Measurements from ENCODE around the gene GJC1. TPM values are rescaled to one million over a fixed set of nuclear protein-coding genes. Genes with fewer than 3 reads are reported as not detected.
"Not testable (repeated sequence)": the region's sequence is repeated elsewhere in the genome, so short reads cannot be mapped to it uniquely, and the experiment has no call there.

The GJC1 gene
- total and polyA plus RNA-seq, 11 donors = 14.2 to 60.8 (median 24.9) TPM

- ATAC-seq (peak in 2 of 4 donors; percentile 4 to 53), DNase-seq (peak in 1 of 5 donors; percentile 33)
- Histone ChIP-seq H3K4me1 (peaks cover 0 to 28% (median 9%) of the 10 kb centered on the region in 12 donors), H3K27ac (peak within 1 kb of the TSS in 5 of 12 donors; percentile 14 to 55 (median 33)), H3K27me3 (peaks cover 4 to 32% (median 13%) of the 10 kb centered on the region in 9 donors), H3K9me3 (no peaks in the 10 kb centered on the region), H3K4me3 (peak within 1 kb of the TSS; percentile 29 to 64 (median 54)), H3K36me3 (no peaks in the 10 kb centered on the region)
- 2 to 5% (median 4%) methylated on average over 41 to 74 of the region's 74 CpGs for WGBS, 4 donors
- TF ChIP-seq CTCF (IDR thresholded peaks at IDR 0.05) = no peak
- TF ChIP-seq POLR2A (IDR thresholded peaks at IDR 0.05) = no peak
- intact Hi-C loops (cut with DNase I) = loop anchor here in 1 of 10 donors (10.0 kb wide), 1 partner anchor 64 kb away; no protein-coding TSS in a partner anchor
Observed at GRCh38 chr17:44758414-44759085, 71.5 kb downstream of the GJC1 start, which contains the start of gene ADAM11. ADAM11 (plus strand) TSS chr17:44758988; CDS start chr17:44759200, 212 bp downstream.

GRCh38 chr17:44757918-44758413 is 72.1 kb downstream of the GJC1 start:
- no peaks in the 10 kb centered on the region for H3K36me3 ChIP-seq
- TF ChIP-seq CTCF (IDR thresholded peaks at IDR 0.05) (no peak), POLR2A (IDR thresholded peaks at IDR 0.05) (no peak)
- peaks cover 0 to 28% (median 9%) of the 10 kb centered on the region in 12 donors for H3K4me1 ChIP-seq
- no peaks in the 10 kb centered on the region for H3K9me3 ChIP-seq
- WGBS, 4 donors = 31 to 43% (median 35%) methylated on average over 4 to 5 of the region's 5 CpGs
- intact Hi-C loops (cut with DNase I) = loop anchor here in 1 of 10 donors (10.0 kb wide), 1 partner anchor 63 kb away; no protein-coding TSS in a partner anchor
- H3K4me3 ChIP-seq = peak overlapping the region in 3 of 12 donors; percentile 59 to 64 (median 61)
- peaks cover 4 to 32% (median 13%) of the 10 kb centered on the region in 9 donors for H3K27me3 ChIP-seq
- ATAC-seq = peak in 2 of 4 donors; percentile 2 to 14
- DNase-seq = no peak
- peak overlapping the region in 4 of 12 donors; percentile 14 to 55 (median 34) for H3K27ac ChIP-seq

DNA sequence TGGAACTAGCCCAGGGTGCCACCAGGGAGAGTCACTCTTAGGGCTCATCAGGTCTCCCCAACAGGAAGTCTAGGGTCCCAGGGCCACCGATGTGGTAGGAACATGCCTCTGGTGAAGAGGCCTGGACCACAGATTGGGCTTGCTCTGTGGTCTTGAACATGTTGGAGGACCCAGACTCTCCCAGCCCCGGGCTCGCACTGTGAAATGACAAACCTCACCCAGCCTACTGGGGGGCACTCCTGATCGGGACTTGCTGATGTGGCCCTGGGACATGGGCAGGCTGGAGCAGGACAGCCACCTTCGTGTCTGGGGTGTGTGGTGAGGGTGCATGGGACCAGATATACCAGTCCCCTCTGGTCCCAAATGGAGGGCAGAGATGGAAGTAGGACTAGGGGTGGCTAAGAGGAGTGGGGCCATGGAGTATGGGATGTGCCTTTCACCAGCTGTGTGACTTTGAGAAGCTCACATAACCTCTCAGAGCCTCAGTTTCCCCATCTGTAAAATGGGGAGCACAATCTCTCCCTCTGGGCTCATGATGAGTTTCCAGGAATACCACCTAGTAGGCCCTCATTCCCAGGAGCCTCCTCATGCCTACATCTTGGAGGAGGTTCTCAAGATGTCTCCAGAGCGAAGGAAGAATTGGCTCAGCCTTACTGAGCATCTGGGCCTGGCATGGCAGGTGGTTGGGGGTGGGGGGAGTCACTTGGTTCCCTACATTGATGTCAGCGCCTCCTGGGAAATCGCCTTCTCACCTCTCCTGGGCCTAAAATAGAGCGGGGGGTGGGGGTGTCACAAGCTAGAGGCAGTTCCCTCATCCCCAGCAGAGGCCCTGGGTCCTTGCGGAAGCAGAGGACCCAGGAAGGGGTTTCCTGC is 72.8 kb downstream of the GJC1 start:
- DNase-seq (peak in 1 of 5 donors; percentile 84), ATAC-seq (peak; percentile 32 to 85 (median 47))
- H3K27me3 ChIP-seq = peaks cover 4 to 32% (median 13%) of the 10 kb centered on the region in 9 donors
- no peaks in the 10 kb centered on the region for H3K36me3 ChIP-seq
- H3K4me1 ChIP-seq = peaks cover 0 to 28% (median 9%) of the 10 kb centered on the region in 12 donors
- no peak for TF ChIP-seq CTCF (IDR thresholded peaks at IDR 0.05)
- TF ChIP-seq POLR2A (IDR thresholded peaks at IDR 0.05) = no peak
- no peak overlapping the region for H3K4me3 ChIP-seq
- 61 to 73% (median 66%) methylated on average over 6 to 10 of the region's 10 CpGs for WGBS, 4 donors
- H3K27ac ChIP-seq = peak overlapping the region in 3 of 12 donors; percentile 14 to 55 (median 51)
- intact Hi-C loops (cut with DNase I) = loop anchor here in 1 of 10 donors (10.0 kb wide), 1 partner anchor 62 kb away; no protein-coding TSS in a partner anchor
- no peaks in the 10 kb centered on the region for H3K9me3 ChIP-seq

DNA sequence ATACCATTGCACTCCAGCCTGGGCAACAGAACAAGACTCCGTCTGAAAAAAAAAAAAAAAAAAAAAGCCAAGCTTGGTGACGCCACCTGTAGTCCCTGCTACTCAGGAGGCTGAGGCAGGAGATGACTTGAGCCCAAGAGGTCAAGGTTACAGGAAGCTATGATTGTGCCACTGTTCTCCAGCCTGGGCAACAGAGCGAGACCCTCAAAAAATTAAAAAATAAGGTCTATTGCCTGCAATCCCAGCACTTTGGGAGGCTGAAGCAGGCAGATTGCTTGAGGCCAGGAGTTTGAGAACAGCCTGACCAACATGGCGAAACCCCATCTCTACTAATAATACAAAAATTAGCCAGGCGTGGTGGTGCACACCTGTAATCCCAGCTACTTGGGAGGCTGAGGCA is 74.9 kb downstream of the GJC1 start:
- peaks cover 3 to 25% (median 9%) of the 10 kb centered on the region in 9 donors for H3K27me3 ChIP-seq
- H3K4me1 ChIP-seq = peaks cover 0 to 33% (median 9%) of the 10 kb centered on the region in 12 donors
- not testable (repeated sequence) for H3K36me3 ChIP-seq, H3K4me3 ChIP-seq, DNase-seq, H3K9me3 ChIP-seq, H3K27ac ChIP-seq, ATAC-seq
- 91 to 95% (median 92%) methylated on average over 5 of the region's 5 CpGs for WGBS, 4 donors
- intact Hi-C loops (cut with DNase I) = loop anchor here in 1 of 10 donors (10.0 kb wide), 1 partner anchor 60 kb away; no protein-coding TSS in a partner anchor
